Choroid plexus epithelial cell (primary cell): ENCODE measurements around the gene DPP10.

ENCODE experiments used
- DNase-seq: peaks from one replicate; pipeline ENCODE4 v3.0.0-alpha.2; 2010; ENCODE audit warnings: low read depth
- H3K4me3 ChIP-seq: 2 replicates; pipeline ENCODE4 v1.5.1; 2011; ENCODE audit warnings: low read depth, mild to moderate bottlenecking, control low read depth, low read length, moderate library complexity
- CTCF ChIP-seq: conservative IDR thresholded peaks from 2 replicates; pipeline ENCODE4 v1.5.1; 2011; ENCODE audit warnings: low read depth, mild to moderate bottlenecking, control low read depth, inconsistent platforms, low read length, moderate library complexity

The DPP10 gene

DNA sequence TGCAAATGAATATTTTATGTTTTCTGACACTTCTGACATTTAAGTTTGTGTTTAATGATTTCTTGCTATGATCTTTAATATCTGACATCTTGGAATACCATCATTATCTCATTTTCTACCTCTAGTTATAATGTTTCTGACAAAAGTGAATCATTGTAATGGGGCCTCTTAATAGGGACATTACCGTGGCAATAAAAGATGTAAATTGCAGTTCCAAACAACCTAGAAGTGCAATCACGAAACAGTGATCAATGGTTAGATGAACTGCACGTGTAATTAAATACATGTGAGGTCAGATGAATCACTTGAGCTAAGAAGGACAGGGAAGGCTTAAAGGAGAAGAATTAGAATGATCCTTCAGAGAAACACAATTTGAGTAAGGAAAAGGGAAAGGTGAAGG is 1078.3 kb downstream of the DPP10 start:
- no peak overlapping the region for H3K4me3 ChIP-seq
- no peak for TF ChIP-seq CTCF
- no peak for DNase-seq

GRCh38 chr2:115524452-115524851 is 1082.0 kb downstream of the DPP10 start:
- H3K4me3 ChIP-seq: no peak overlapping the region

DNA sequence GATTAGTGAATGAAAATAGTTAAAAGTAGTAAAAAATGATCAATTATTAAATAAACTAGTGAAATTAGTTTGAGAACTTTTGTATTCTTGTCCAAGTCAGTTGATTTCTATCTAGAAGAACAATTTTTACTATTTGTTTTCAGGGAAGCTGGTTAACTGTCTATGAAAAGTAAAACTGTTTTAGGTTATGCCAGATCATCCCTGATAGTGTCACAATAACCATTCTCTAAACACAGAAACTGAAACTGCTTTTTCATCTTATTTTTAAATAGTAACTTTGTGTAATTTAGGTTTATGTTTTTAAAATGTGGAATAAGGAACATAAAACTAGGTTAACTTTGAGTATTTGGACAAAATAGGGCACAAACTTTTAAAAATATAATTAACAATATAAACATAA is 1087.2 kb downstream of the DPP10 start:
- TF ChIP-seq CTCF: no peak
- no peak overlapping the region for H3K4me3 ChIP-seq
- DNase-seq: no peak

More at GRCh38 chr2:115524452-115524851, 1082.0 kb downstream of the DPP10 start:
- DNase-seq: no peak
- TF ChIP-seq CTCF: no peak

DNA sequence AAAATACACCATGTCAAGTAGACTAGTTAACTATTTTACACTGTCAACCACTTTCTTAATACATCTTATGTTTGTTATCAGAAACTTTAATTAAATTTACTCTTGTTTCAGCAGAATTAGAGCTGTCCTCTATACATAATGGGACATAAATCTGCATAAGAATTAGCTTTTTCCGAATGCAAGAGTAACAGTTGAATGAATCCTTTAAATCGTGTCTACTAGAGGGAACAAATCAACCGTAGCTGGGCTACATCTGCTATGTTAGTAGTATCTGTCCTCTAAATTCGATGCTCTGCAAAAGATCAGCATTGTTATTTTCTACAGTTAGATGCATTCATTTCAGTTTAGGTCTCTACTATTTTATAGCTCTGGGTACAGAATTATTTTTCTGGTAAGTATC is 1090.6 kb downstream of the DPP10 start:
- DNase-seq: no peak
- no peak for TF ChIP-seq CTCF

GRCh38 chr2:115541814-115542213 is 1099.4 kb downstream of the DPP10 start:
- no peak for DNase-seq
- TF ChIP-seq CTCF: no peak
- H3K4me3 ChIP-seq: no peak overlapping the region

More for the DNA sequence above, 1090.6 kb downstream of the DPP10 start:
- H3K4me3 ChIP-seq: no peak overlapping the region

- TF ChIP-seq CTCF: no peak
- no peak overlapping the region for H3K4me3 ChIP-seq
- DNase-seq: no peak
These were observed 1099.9 kb downstream of the DPP10 start for GRCh38 chr2:115542331-115542730.

DNA sequence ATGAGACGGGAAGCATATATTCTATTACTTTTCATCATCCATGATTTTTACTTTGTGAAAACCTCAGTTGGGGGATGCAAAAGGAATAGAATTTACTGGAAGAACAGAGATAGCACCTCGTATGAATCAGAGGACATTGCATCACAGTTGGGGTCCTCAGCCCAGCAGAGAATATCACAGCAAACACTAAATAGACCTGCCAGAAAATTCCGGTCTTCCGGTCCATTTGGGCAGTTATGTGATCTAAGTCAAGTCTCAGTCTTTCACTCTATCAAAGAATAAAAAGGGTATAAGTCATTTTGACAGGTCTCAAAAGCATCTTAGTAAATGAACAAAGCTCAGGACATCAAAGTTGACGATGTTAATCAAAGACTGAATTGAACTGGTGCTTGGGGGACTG is 1100.6 kb downstream of the DPP10 start:
- TF ChIP-seq CTCF: no peak
- no peak overlapping the region for H3K4me3 ChIP-seq

More for the DNA sequence above, 1100.6 kb downstream of the DPP10 start:
- DNase-seq: no peak
